Stimulated activated CD8-positive, alpha-beta memory T cell treated with anti-CD3 and anti-CD28 coated beads, Interleukin-7, amount 100 ng/mL, for 48 hours (primary cell): Measurements from ENCODE around the gene PLCE1.
"Not testable (repeated sequence)": the region's sequence is repeated elsewhere in the genome, so short reads cannot be mapped to it uniquely, and the experiment has no call there.

Source experiments
- DNase-seq, 2 donors: peaks; one replicate each; pipeline ENCODE4 v3.0.0-alpha.2; 2020; ENCODE audit warnings: low read depth in 1 of 2; ENCODE audit errors: extremely low read depth in 1 of 2

The PLCE1 gene

GRCh38 chr10:93993782-93994437 lies at the start of gene PLCE1:
PLCE1 (plus strand) TSS chr10:93993931; CDS start chr10:94031047, 37,116 bp downstream.
- no peak for DNase-seq

DNA sequence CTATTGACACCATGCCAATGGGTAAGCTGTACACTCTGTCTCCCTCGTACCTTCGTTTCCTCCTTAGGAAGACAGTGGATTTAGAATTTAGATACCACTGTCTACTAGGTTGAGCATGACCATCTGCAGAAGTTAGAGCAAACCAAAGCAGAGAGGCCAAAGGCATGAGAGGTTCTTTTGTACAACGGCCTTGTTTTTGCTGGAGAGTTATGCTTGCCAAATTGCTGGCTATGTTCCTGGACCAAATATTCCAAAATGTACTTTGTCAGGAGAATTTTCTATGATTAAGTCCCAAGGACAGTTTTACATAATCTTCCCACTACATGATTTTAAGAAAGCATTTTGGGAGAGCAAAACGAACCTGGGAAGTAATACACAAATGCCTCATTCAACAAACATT lies 47.9 kb upstream of the PLCE1 start:
- DNase-seq = no peak

DNA sequence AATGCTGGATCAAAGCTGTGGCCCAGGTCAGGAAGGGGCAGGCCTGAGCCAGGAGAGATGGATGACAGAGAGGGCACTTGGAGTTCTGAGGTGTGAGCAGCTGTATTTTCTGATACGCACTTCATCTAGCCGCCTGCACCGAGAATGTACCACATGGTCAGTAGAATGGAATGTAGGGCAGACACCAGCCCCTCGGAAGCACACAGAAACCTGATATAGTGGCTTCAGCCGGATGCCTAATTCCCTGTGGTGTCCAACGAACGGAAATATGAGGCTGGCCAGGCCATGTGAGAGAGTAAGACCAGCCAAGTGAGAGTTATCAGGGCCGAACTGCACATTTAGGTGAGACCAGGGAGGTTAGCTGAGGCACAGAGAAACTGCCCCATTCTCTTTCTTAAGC lies 46.7 kb upstream of the PLCE1 start:
- no peak for DNase-seq

GRCh38 chr10:93947524-93947923 lies 46.2 kb upstream of the PLCE1 start:
- no peak for DNase-seq

GRCh38 chr10:93951905-93952304 lies 41.8 kb upstream of the PLCE1 start:
- no peak for DNase-seq

- no peak for DNase-seq
Observed at GRCh38 chr10:93954299-93954698, 39.4 kb upstream of the PLCE1 start.

DNA sequence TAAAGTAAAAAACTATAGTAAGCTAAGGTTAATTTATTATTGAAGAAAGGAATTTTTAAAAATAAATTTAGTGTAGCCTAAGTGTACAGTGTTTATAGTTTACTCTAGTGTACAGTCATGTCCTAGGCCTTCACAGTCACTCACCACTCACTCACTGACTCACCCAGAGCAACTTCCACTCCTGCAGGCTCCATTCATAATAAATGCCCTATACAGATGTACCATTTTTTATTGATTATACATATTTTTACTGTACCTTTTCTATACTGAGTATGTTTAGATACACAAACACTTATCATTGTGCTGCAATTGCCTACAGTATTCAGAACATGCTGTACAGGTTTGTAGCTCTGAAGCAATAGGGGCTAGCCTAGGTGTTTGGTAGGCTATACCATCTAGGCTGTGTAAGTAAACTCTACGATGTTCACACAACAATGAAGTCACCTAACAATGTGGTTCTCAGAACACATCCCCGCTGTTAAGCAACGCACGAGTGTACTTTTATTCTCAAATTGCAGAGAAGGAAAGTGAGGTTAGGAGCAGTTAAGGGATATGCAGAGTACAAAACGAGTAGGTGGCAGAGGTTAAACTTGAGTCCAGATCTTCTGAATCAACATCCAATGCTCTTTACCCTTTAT lies 38.9 kb upstream of the PLCE1 start:
- DNase-seq = no peak

DNA sequence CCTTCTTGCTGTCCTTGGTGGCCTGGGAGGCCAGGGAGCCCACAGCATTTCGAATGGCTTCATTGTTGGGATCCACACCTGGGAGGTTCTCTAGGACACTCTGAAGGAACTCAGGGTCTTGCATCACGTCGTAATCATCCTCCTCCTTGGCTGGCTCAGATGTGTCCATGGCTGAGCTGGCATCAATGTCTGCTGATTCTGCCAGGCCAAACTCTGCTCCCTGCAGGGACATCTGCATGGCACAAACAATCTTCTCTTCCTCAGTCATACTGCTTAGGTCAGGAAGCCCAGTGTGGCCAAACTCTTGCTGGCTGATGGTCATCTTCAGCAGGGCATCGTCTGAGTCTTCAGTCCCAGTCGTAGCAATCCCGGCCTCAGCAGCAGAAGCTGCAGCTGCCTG lies 34.9 kb upstream of the PLCE1 start:
- no peak for DNase-seq

- DNase-seq = not testable (repeated sequence)
Observed at GRCh38 chr10:93960988-93961387, 32.7 kb upstream of the PLCE1 start.

GRCh38 chr10:93962973-93963372 lies 30.8 kb upstream of the PLCE1 start:
- no peak for DNase-seq

DNA sequence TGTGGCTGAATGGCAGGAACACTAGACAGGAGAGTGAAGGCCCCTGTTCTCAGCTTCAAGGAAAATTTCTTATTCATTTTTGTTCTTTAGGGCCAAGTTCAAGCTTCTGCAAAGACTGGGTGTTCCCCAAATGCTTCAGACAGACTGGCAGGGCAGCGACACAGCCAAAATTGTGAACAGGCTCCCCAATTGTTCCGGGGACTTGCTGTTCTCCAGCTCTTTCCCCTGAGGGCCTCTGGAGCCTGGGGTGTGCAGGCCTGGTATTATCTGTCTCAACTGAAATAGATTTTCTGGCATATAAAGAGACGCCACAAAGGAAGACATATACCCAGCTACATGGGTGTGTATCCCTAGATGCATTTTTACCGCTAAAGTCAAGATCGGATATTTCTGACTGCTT lies 30.3 kb upstream of the PLCE1 start:
- no peak for DNase-seq

GRCh38 chr10:93965911-93966310 lies 27.8 kb upstream of the PLCE1 start:
- no peak for DNase-seq

DNA sequence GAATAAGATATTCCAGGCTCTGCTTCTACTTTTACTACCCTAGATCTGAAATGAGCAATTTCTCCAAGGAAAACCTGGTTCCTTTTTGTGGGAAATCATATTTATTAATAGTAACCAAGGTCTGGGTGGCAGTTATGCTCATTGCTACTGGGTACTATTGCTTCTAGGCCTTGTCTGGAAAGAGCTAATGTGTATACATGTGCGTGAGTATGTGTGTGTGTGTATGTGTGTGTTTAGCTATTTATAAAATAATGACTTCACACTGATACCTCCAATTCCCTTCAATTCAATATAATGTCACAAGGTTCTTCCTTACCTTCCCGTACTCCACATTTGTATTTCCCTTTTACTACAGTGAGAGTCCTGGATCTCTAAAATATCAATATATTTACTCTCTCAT lies 26.0 kb upstream of the PLCE1 start:
- no peak for DNase-seq

- DNase-seq = no peak
Observed at GRCh38 chr10:93968540-93968945, 25.2 kb upstream of the PLCE1 start.

DNA sequence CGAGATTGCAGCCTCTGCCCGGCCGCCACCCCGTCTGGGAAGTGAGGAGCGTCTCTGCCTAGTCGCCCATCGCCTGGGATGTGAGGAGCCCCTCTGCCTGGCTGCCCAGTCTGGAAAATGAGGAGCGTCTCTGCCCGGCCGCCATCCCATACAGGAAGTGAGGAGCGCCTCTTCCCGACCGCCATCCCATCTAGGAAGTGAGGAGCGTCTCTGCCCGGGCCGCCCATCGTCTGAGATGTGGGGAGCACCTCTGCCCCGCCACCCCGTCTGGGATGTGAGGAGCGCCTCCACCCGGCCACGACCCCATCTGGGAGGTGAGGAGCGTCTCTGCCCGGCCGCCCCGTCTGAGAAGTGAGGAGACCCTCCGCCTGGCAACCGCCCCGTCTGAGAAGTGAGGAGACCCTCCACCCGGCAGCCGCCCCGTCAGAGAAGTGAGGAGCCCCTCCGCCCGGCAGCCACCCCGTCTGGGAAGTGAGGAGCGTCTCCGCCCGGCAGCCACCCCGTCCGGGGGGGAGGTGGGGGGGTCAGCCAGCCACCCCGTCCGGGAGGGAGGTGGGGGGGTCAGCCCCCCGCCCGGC lies 23.2 kb upstream of the PLCE1 start:
- DNase-seq = not testable (repeated sequence)

DNA sequence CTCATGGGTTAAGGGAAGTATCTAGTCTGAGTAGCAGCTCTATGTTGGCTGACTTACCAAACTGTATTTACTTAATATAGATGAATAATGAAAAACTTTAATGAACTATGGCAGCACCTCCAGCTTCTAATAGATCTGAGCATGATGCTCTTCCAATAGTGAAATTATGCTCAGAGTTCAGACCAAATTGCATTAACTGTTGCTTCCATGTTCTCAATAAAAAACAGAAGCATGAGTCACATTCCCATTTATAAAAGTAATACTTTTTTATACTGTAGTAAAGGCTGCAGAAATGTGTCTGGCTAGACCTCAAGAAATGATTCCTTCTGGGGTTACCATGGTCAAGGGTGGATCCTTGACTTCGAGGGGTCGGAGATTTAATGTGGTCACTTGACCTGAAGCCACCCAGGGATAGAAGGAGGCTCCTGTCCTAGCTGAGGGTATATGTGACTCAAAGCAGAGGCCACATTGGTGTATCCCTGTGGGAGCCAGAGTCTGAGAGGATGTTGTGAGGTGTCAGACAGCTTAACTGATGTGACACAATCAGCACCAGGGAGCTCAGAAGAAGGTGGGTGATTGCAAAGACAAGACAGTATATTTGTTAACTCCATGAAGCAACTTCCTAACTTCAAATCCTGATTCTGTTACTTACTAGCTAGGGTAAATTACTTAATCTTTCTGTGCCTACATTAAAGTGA lies 19.8 kb upstream of the PLCE1 start:
- no peak for DNase-seq

- no peak for DNase-seq
Observed at GRCh38 chr10:93977442-93977841, 16.3 kb upstream of the PLCE1 start.

GRCh38 chr10:93980486-93980885 lies 13.2 kb upstream of the PLCE1 start:
- no peak for DNase-seq

DNA sequence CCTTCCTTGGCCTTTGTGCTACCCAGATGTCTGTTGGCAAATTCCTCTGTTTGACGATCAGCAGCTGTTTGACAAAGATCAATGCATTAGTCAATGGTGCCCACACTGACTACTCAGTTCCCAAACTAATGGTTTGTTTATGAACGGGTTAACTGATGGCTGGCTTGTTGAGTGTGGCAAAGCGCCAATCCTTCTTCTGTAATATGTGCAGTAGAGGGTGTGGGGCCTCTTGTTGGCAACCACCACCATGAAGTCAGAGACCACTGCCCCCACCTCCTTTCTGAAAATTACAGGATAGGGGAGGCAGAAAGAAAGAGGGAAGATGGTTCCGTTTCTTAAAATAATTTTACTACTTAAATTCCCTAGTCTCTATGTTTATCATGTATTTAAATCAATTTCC lies 2.6 kb upstream of the PLCE1 start:
- DNase-seq = no peak

- no peak for DNase-seq
Observed at GRCh38 chr10:93991596-93992284, 2.0 kb upstream of the PLCE1 start.

GRCh38 chr10:93992400-93993030 lies 1.2 kb upstream of the PLCE1 start:
- DNase-seq = no peak
